Brain microvascular endothelial cell (primary cell): ENCODE results near the gene N4BP2L1.
"Not testable (repeated sequence)": the region's sequence is repeated elsewhere in the genome, so short reads cannot be mapped to it uniquely, and the experiment has no call there.

Experiments used
- DNase-seq: peaks from one replicate; pipeline ENCODE4 v3.0.0-alpha.2; 2020
- H3K27ac ChIP-seq: fragments of 250-450 bp; sonication (Bioruptor Pico); 2 replicates; pipeline ENCODE4 v1.5.1; 2020; ENCODE audit warnings: mild to moderate bottlenecking, moderate library complexity
- H3K27me3 ChIP-seq: fragments of 250-450 bp; sonication (Bioruptor Pico); replicated peaks from 2 replicates; pipeline ENCODE4 v1.5.1; 2020; ENCODE audit warnings: mild to moderate bottlenecking
- H3K36me3 ChIP-seq: fragments of 250-450 bp; sonication (Bioruptor Pico); replicated peaks from 2 replicates; pipeline ENCODE4 v1.5.1; 2020; ENCODE audit warnings: mild to moderate bottlenecking
- H3K4me3 ChIP-seq: 2 replicates; pipeline ENCODE4 v1.5.1; 2011; ENCODE audit warnings: low read depth, mild to moderate bottlenecking, control low read depth, low read length, moderate library complexity
- in situ Hi-C: cut with HindIII; loops from 2 replicates; pipeline ENCODE4 v1.10.0; 2017; ENCODE audit warnings: low sequenced_read_pairs, low pct_ligation_motif_present
- TF ChIP-seq, protein P1 (sequence below): IDR thresholded peaks from 2 replicates; pipeline ENCODE4 v1.5.1; 2011; ENCODE audit warnings: low read depth, mild to moderate bottlenecking, moderate library complexity, low read length, control low read depth, inconsistent platforms; ENCODE audit errors: missing control alignments

Gene N4BP2L1

DNA sequence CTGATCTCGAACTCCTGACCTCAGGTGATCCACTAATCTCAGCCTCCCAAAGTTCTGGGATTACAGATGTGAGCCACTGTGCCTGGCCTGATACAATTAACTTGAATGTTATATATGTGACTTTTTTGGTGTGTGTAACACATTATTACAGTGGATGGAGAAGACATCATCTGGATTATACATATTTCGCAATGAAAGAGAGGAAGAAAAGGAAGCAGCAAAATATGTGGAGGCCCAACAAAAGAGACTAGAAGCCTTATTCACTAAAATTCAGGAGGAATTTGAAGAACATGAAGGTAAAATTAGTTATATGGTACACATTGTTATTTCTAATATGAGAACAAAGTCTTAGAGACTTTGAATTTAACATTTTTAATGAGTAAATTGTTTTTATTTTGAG, 57.1 kb downstream of the N4BP2L1 start:
- no peaks in the 10 kb centered on the region for H3K27me3 ChIP-seq
- no peaks in the 10 kb centered on the region for H3K36me3 ChIP-seq
- DNase-seq = no peak
- TF ChIP-seq, protein P1, sequence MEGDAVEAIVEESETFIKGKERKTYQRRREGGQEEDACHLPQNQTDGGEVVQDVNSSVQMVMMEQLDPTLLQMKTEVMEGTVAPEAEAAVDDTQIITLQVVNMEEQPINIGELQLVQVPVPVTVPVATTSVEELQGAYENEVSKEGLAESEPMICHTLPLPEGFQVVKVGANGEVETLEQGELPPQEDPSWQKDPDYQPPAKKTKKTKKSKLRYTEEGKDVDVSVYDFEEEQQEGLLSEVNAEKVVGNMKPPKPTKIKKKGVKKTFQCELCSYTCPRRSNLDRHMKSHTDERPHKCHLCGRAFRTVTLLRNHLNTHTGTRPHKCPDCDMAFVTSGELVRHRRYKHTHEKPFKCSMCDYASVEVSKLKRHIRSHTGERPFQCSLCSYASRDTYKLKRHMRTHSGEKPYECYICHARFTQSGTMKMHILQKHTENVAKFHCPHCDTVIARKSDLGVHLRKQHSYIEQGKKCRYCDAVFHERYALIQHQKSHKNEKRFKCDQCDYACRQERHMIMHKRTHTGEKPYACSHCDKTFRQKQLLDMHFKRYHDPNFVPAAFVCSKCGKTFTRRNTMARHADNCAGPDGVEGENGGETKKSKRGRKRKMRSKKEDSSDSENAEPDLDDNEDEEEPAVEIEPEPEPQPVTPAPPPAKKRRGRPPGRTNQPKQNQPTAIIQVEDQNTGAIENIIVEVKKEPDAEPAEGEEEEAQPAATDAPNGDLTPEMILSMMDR = no peak
- in situ Hi-C loops = no loop called here
- no peak overlapping the region for H3K27ac ChIP-seq
- no peak overlapping the region for H3K4me3 ChIP-seq

DNA sequence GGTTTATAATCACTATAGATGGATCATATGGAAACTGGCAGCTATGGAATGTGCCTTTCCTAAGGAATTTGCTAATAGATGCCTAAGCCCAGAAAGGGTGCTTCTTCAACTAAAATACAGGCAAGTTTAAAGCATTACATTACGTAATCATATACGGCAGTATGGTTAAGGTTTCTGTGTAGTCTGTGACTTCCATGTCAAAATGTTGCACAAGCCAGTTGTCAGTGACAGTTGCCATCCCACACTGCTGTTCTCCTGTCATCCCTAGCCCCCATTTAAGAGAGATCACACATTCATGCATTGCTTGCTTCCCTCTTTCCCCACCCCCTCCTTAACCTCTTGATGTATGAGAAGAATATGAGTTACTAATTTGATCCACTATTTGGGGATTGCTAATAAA, 65.4 kb downstream of the N4BP2L1 start:
- H3K36me3 ChIP-seq = no peaks in the 10 kb centered on the region
- no peaks in the 10 kb centered on the region for H3K27me3 ChIP-seq
- no peak for DNase-seq
- H3K27ac ChIP-seq = no peak overlapping the region
- in situ Hi-C loops = no loop called here
- no peak overlapping the region for H3K4me3 ChIP-seq
- TF ChIP-seq, protein P1 = no peak

DNA sequence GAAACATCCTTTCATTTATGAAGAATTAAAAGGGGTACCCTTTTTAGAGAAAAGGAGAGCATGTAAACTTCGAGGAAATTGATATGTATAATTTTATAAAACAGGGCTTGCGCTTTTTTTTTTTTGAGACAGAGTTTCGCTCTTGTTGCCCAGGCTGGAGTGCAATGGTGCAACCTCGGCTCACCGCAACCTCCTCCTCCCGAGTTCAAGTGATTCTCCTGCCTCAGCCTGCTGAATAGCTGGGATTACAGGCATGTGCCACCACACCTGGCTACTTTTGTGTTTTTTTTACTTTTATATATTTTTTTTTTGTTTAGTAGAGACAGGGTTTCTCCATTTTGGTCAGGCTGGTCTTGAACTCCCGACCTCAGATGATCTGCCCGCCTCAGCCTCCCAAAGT, 72.0 kb downstream of the N4BP2L1 start:
- H3K36me3 ChIP-seq, DNase-seq, in situ Hi-C loops, H3K27ac ChIP-seq, H3K27me3 ChIP-seq, H3K4me3 ChIP-seq: not testable (repeated sequence)

DNA sequence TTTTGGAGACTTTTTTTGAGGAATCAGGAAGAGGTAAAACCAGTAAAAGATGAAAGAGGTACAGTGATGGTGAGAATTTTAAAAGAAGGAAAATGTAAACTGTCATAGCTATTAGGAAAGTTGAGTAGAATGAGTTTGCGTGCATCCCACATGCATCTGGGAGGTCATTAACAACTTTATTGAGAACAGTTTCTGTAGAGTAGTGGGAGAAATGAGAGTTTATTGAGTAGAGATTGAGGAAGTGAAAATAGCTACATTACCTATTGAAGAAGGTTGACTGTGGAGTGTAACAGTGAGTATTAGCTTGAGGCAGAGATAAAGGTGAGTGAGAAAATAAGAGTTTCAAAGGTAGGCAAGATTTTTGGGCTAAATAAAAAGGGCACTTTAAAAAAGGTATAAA, 73.9 kb downstream of the N4BP2L1 start:
- Histone ChIP-seq H3K36me3 (no peaks in the 10 kb centered on the region), H3K27me3 (no peaks in the 10 kb centered on the region), H3K27ac (no peak overlapping the region), H3K4me3 (no peak overlapping the region)
- TF ChIP-seq, protein P1 = no peak
- no peak for DNase-seq
- in situ Hi-C loops = no loop called here

DNA sequence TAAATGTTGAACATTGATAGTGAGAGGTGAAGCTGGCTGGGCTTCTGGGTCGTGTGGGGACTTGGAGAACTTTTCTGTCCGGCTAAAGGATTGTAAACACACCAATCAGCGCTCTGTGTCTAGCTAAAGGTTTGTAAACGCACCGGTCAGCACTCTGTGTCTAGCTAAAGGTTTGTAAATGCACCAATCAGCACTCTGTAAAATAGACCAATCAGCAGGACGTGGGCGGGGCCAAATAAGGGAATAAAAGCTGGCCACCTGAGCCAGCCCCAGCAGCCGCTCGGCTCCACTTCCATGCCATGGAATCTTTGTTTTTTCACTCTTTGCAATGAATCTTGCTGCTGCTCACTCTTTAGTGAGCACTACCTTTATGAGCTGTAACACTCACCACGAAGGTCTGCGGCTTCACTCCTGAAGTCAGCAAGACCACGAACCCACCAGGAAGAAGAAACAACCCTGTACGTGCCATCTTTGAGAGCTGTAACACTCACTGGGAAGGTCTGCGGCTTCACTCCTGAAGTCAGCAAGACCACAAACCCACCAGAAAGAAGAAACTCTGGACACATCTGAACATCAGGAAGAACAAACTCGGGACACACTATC, 77.0 kb downstream of the N4BP2L1 start:
- H3K27me3 ChIP-seq, H3K27ac ChIP-seq, DNase-seq, H3K36me3 ChIP-seq, in situ Hi-C loops, H3K4me3 ChIP-seq: not testable (repeated sequence)
